H7 (cell line): ENCODE data around the gene RHOBTB1. TPM values are rescaled to one million over a fixed set of nuclear protein-coding genes. Genes with fewer than 3 reads are reported as not detected.
"Not testable (repeated sequence)": the region's sequence is repeated elsewhere in the genome, so short reads cannot be mapped to it uniquely, and the experiment has no call there.

ENCODE experiments used
- DNase-seq: peaks from one replicate; pipeline ENCODE4 v3.0.0; 2012
- H3K27me3 ChIP-seq: 2 replicates; pipeline ENCODE4 v1.6.0; 2011; ENCODE audit warnings: mild to moderate bottlenecking, low read length; ENCODE audit not compliant: control insufficient read depth, insufficient read depth
- H3K36me3 ChIP-seq: replicated peaks from 2 replicates; pipeline ENCODE4 v1.5.1; 2011; ENCODE audit warnings: low read length; ENCODE audit not compliant: control insufficient read depth, insufficient read depth
- H3K4me3 ChIP-seq: 2 replicates; pipeline ENCODE4 v1.5.1; 2011; ENCODE audit warnings: low read depth, mild to moderate bottlenecking, control low read depth, low read length, moderate library complexity; ENCODE audit not compliant: insufficient read depth
- total RNA-seq: library from RNA; depleted of rRNA; stranded (reverse); fragments of >200 nt; shearing (Covaris generic); gene quantifications from 2 replicates; pipeline ENCODE4 v1.2.3, GENCODE V29; 2014

The RHOBTB1 gene
- total RNA-seq, 1 experiment from 2014 or later = 8.1 TPM

- H3K27me3 ChIP-seq = no peaks in the 10 kb centered on the region
- no peaks in the 10 kb centered on the region; the same call in 1 of the 2 replicates for H3K36me3 ChIP-seq
- no peak for DNase-seq
- no peak overlapping the region for H3K4me3 ChIP-seq
Observed at GRCh38 chr10:60913657-60914056, 30.3 kb downstream of the RHOBTB1 start.

- Histone ChIP-seq H3K27me3 (no peaks in the 10 kb centered on the region), H3K4me3 (no peak overlapping the region), H3K36me3 (no peaks in the 10 kb centered on the region; the same call in 1 of the 2 replicates)
- DNase-seq = no peak
Observed at GRCh38 chr10:60913071-60913470, 30.9 kb downstream of the RHOBTB1 start.

- H3K27me3 ChIP-seq = no peaks in the 10 kb centered on the region
- no peak for DNase-seq
Observed at GRCh38 chr10:60911715-60912114, 32.3 kb downstream of the RHOBTB1 start.

GRCh38 chr10:60911216-60911615 lies 32.8 kb downstream of the RHOBTB1 start:
- no peak overlapping the region for H3K4me3 ChIP-seq
- H3K27me3 ChIP-seq = no peaks in the 10 kb centered on the region
- no peaks in the 10 kb centered on the region; the same call in 1 of the 2 replicates for H3K36me3 ChIP-seq
- no peak for DNase-seq

More at GRCh38 chr10:60911715-60912114, 32.3 kb downstream of the RHOBTB1 start:
- Histone ChIP-seq H3K4me3 (no peak overlapping the region), H3K36me3 (no peaks in the 10 kb centered on the region; the same call in 1 of the 2 replicates)

GRCh38 chr10:60910543-60910942 lies 33.4 kb downstream of the RHOBTB1 start:
- Histone ChIP-seq H3K4me3 (no peak overlapping the region), H3K36me3 (no peaks in the 10 kb centered on the region; the same call in 1 of the 2 replicates), H3K27me3 (no peaks in the 10 kb centered on the region)
- no peak for DNase-seq

- Histone ChIP-seq H3K36me3 (no peaks in the 10 kb centered on the region), H3K27me3 (no peaks in the 10 kb centered on the region), H3K4me3 (no peak overlapping the region)
- no peak for DNase-seq
Observed at GRCh38 chr10:60908896-60909295, 35.1 kb downstream of the RHOBTB1 start.

- DNase-seq = no peak
- Histone ChIP-seq H3K4me3 (no peak overlapping the region), H3K27me3 (no peaks in the 10 kb centered on the region), H3K36me3 (no peaks in the 10 kb centered on the region)
Observed at GRCh38 chr10:60908031-60908430, 36.0 kb downstream of the RHOBTB1 start.

- Histone ChIP-seq H3K27me3 (no peaks in the 10 kb centered on the region), H3K4me3 (no peak overlapping the region), H3K36me3 (no peaks in the 10 kb centered on the region)
- no peak for DNase-seq
Observed at GRCh38 chr10:60907236-60907635, 36.7 kb downstream of the RHOBTB1 start.

GRCh38 chr10:60906825-60907224 lies 37.2 kb downstream of the RHOBTB1 start:
- not testable (repeated sequence) for H3K4me3 ChIP-seq, H3K27me3 ChIP-seq, DNase-seq, H3K36me3 ChIP-seq

GRCh38 chr10:60906411-60906810 lies 37.6 kb downstream of the RHOBTB1 start:
- DNase-seq = no peak
- Histone ChIP-seq H3K36me3 (no peaks in the 10 kb centered on the region), H3K4me3 (no peak overlapping the region), H3K27me3 (no peaks in the 10 kb centered on the region)

GRCh38 chr10:60905580-60905979 lies 38.4 kb downstream of the RHOBTB1 start:
- no peaks in the 10 kb centered on the region for H3K27me3 ChIP-seq
- no peaks in the 10 kb centered on the region for H3K36me3 ChIP-seq
- no peak overlapping the region for H3K4me3 ChIP-seq
- DNase-seq = no peak

- Histone ChIP-seq H3K27me3 (no peaks in the 10 kb centered on the region), H3K36me3 (no peaks in the 10 kb centered on the region), H3K4me3 (no peak overlapping the region)
- DNase-seq = no peak
Observed at GRCh38 chr10:60903096-60903495, 40.9 kb downstream of the RHOBTB1 start.

- no peak overlapping the region for H3K4me3 ChIP-seq
- no peaks in the 10 kb centered on the region for H3K36me3 ChIP-seq
- no peak for DNase-seq
- no peaks in the 10 kb centered on the region for H3K27me3 ChIP-seq
Observed at GRCh38 chr10:60901561-60902235, 42.3 kb downstream of the RHOBTB1 start.

GRCh38 chr10:60899266-60899665 lies 44.7 kb downstream of the RHOBTB1 start:
- no peak overlapping the region for H3K4me3 ChIP-seq
- no peaks in the 10 kb centered on the region for H3K36me3 ChIP-seq
- no peak for DNase-seq
- H3K27me3 ChIP-seq = no peaks in the 10 kb centered on the region

- Histone ChIP-seq H3K4me3 (no peak overlapping the region), H3K36me3 (no peaks in the 10 kb centered on the region), H3K27me3 (no peaks in the 10 kb centered on the region)
- no peak for DNase-seq
Observed at GRCh38 chr10:60898321-60898720, 45.7 kb downstream of the RHOBTB1 start.

GRCh38 chr10:60896810-60897209 lies 47.2 kb downstream of the RHOBTB1 start:
- H3K4me3 ChIP-seq = no peak overlapping the region
- DNase-seq = no peak
- no peaks in the 10 kb centered on the region for H3K36me3 ChIP-seq
- H3K27me3 ChIP-seq = no peaks in the 10 kb centered on the region
